Ovary (tissue), 9 donors: ENCODE measurements around the gene FOCAD. TPM values are rescaled to one million over a fixed set of nuclear protein-coding genes. Genes with fewer than 3 reads are reported as not detected.

Source experiments
- DNase-seq, 5 donors: peaks; one replicate each; pipeline ENCODE4 v3.0.0-alpha.2; 2019 to 2020
- H3K27ac ChIP-seq, 2 donors: fragments of 200-600 bp; one replicate each; pipeline versions ENCODE4 v1.5.1 to v1.8.0; 2019 to 2022
- H3K27me3 ChIP-seq: fragments of 200-600 bp; one replicate; pipeline ENCODE4 v1.8.0; 2022
- H3K36me3 ChIP-seq: fragments of 200-600 bp; sonication (generic); one replicate; pipeline ENCODE4 v1.5.1; 2019
- H3K4me1 ChIP-seq: one replicate; pipeline ENCODE4 v1.8.1; 2013; ENCODE audit warnings: mild to moderate bottlenecking, moderate library complexity; ENCODE audit not compliant: insufficient read depth
- H3K4me3 ChIP-seq: fragments of 200-600 bp; sonication (generic); one replicate; pipeline ENCODE4 v1.5.1; 2017
- H3K9me3 ChIP-seq, 2 donors: fragments of 200-600 bp in 1 of 2; sonication (generic) in 1 of 2; one replicate each; pipeline versions ENCODE4 v1.5.1 to v1.8.1; 2013 to 2019; ENCODE audit warnings: mild to moderate bottlenecking in 1 of 2, moderate library complexity in 1 of 2
- EP300 ChIP-seq: sonication (generic); formaldehyde crosslinking; IDR thresholded peaks from one replicate; pipeline ENCODE4 v1.6.1; 2017; ENCODE audit warnings: antibody characterized with exemption
- POLR2A ChIP-seq: fragments of 450-650 bp; IDR thresholded peaks from one replicate; pipeline ENCODE4 v1.6.1; 2017; ENCODE audit warnings: antibody characterized with exemption, mild to moderate bottlenecking, moderate library complexity
- WGBS, 3 donors: extraction: QIAGEN DNeasy Blood & Tissue Kit in 1 of 3; methylation state at CpG; one replicate each; pipeline versions ENCODE4 v1.1.5 to v1.1.7; 2013 to 2017; 5-methylcytosine and 5-hydroxymethylcytosine counted together
- intact Hi-C, 4 donors: fragments of 100-400 bp; cut with DNase I; formaldehyde crosslinking; loops; one replicate each; pipeline versions ENCODE4 v1.11.0 to v1.15.1; 2022 to 2023
- polyA plus RNA-seq, 2 donors: library from polyadenylated mRNA; stranded (reverse); fragments of 200-250 nt in 1 of 2; fragments of 350-450 nt in 1 of 2; fragmentation: Illumina TruSeq in 1 of 2; extraction: RNeasy Lipid Tissue Mini Kit (QIAGEN cat#74804) in 1 of 2; gene quantifications; one replicate each; pipeline ENCODE4 v1.2.3, GENCODE V29; 2013 to 2014
- total RNA-seq, 7 donors: library from RNA; depleted of rRNA in 2 of 7; stranded (reverse); fragments of >200 nt in 2 of 7; fragmentation: NEBNext Ultra II Directional in 3 of 7; extraction: Animal tissue kit (Norgen Biotek cat#: 25700) in 3 of 7; gene quantifications; one replicate each; pipeline versions ENCODE4 v1.1.0 to v1.2.4, GENCODE V29; 2016 to 2023
- TF ChIP-seq, protein P1 (sequence below), 3 donors: fragments of 450-650 bp in 2 of 3; fragments of 200-600 bp in 1 of 3; IDR thresholded peaks; one replicate each; pipeline versions ENCODE4 v1.5.1 to v1.8.0; 2016 to 2022; ENCODE audit warnings: antibody characterized with exemption in 3 of 3, mild to moderate bottlenecking in 1 of 3
- donor health status: DM: no; HTN: no; CAD: no; lungs with moderate emphysema.
- donor health status: DM: no; HTN: no; CAD: no.
- donor health status: Bipolar disorder and iron deficiency.
- donor health status: DM: yes; HTN: yes; CAD: no.
- donor health status: DM: no; HTN: no; CAD: no.
- donor health status: DM: yes; HTN: yes; CAD: no.

Gene FOCAD
- total and polyA plus RNA-seq, 9 donors = 5.4 to 39.2 (median 22.2) TPM

DNA sequence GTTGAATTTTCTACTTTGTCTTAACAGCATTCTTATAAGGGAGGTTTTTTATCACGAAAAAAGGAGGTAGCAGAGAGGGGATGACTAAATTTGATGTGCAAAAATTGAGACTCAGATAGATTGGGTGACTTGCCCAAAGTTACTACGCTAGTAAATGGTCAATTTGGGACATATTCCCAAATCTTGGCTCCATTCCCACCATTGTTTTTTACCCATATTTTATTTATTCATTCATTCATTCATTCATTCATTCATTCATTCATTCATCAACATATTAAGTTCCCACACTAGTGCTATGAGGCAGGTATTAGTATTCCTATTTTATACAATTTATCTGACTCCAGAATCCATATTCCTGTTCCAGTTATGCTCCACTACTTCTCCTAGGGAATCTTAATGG lies 261.8 kb downstream of the FOCAD start:
- WGBS, 3 donors = 95 to 97% (median 96%) methylated on average over 2 of the region's 2 CpGs
- H3K27ac ChIP-seq = no peak overlapping the region
- TF ChIP-seq, protein P1, sequence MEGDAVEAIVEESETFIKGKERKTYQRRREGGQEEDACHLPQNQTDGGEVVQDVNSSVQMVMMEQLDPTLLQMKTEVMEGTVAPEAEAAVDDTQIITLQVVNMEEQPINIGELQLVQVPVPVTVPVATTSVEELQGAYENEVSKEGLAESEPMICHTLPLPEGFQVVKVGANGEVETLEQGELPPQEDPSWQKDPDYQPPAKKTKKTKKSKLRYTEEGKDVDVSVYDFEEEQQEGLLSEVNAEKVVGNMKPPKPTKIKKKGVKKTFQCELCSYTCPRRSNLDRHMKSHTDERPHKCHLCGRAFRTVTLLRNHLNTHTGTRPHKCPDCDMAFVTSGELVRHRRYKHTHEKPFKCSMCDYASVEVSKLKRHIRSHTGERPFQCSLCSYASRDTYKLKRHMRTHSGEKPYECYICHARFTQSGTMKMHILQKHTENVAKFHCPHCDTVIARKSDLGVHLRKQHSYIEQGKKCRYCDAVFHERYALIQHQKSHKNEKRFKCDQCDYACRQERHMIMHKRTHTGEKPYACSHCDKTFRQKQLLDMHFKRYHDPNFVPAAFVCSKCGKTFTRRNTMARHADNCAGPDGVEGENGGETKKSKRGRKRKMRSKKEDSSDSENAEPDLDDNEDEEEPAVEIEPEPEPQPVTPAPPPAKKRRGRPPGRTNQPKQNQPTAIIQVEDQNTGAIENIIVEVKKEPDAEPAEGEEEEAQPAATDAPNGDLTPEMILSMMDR (IDR thresholded peaks at IDR 0.05) = no peak
- TF ChIP-seq POLR2A = no peak
- no peak for TF ChIP-seq EP300
- H3K4me3 ChIP-seq = no peak overlapping the region
- no peaks in the 10 kb centered on the region for H3K4me1 ChIP-seq
- no peaks in the 10 kb centered on the region for H3K36me3 ChIP-seq
- no peaks in the 10 kb centered on the region for H3K9me3 ChIP-seq
- no peak for DNase-seq
- no peaks in the 10 kb centered on the region for H3K27me3 ChIP-seq
- intact Hi-C loops = loop anchor here in 1 of 4 donors (10.0 kb wide), 1 partner anchor 321 kb away; the partner anchor contains the start of gene MLLT3

DNA sequence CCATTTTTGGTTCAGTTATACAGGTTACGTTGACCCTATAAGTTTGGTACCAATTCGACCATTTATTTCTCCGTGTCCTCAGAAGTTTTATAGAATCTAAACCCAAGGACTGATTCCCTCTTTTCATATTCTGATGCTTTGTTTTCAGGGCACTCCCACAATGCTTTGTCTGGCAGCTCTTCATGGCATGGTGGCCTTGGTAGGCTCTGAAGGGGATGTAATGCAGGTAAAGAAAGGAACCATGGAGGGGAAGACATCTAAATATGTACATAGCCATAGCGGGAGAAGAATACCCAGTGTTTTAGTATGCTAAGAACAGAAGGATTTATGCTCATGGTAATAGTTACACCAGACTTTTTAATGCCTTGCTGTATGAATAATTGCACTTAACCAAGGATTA lies 264.6 kb downstream of the FOCAD start:
- Histone ChIP-seq H3K27me3 (no peaks in the 10 kb centered on the region), H3K4me1 (no peaks in the 10 kb centered on the region), H3K9me3 (no peaks in the 10 kb centered on the region), H3K4me3 (no peak overlapping the region), H3K36me3 (no peaks in the 10 kb centered on the region), H3K27ac (no peak overlapping the region)
- no peak for DNase-seq
- WGBS, 3 donors = 82 to 87% (median 82%) methylated on average over 4 of the region's 4 CpGs
- intact Hi-C loops = loop anchor here in 1 of 4 donors (10.0 kb wide), 1 partner anchor 324 kb away; the partner anchor contains the start of gene MLLT3
- TF ChIP-seq POLR2A (no peak), EP300 (no peak)
- TF ChIP-seq, protein P1 (IDR thresholded peaks at IDR 0.05) = no peak

DNA sequence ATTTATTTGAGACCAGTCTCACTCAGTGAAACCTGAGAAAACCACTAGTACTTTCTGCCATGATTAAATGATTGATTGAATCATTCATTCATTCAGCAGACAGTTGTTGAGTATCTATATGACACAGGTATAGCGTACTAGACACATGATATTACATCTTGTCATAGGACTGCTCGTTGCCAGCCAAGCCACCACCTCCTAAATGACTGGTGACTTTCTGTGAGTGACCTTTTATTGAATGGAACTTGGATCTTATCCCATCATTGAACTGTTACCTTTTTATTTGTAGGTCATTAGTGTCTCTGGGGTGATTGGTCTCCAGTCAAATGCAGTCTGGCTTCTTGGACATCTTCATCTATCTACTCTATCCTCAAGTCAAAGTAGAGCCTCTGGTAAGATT lies 266.6 kb downstream of the FOCAD start:
- H3K27me3 ChIP-seq = no peaks in the 10 kb centered on the region
- H3K36me3 ChIP-seq = no peaks in the 10 kb centered on the region
- WGBS, 3 donors = 92 to 99% (median 97%) methylated on average over 2 of the region's 2 CpGs
- intact Hi-C loops = no loop called here
- no peaks in the 10 kb centered on the region for H3K4me1 ChIP-seq
- H3K27ac ChIP-seq = no peak overlapping the region
- H3K4me3 ChIP-seq = no peak overlapping the region
- DNase-seq = no peak
- TF ChIP-seq EP300 (no peak), POLR2A (no peak)
- TF ChIP-seq, protein P1 (IDR thresholded peaks at IDR 0.05) = no peak
- H3K9me3 ChIP-seq = no peaks in the 10 kb centered on the region

DNA sequence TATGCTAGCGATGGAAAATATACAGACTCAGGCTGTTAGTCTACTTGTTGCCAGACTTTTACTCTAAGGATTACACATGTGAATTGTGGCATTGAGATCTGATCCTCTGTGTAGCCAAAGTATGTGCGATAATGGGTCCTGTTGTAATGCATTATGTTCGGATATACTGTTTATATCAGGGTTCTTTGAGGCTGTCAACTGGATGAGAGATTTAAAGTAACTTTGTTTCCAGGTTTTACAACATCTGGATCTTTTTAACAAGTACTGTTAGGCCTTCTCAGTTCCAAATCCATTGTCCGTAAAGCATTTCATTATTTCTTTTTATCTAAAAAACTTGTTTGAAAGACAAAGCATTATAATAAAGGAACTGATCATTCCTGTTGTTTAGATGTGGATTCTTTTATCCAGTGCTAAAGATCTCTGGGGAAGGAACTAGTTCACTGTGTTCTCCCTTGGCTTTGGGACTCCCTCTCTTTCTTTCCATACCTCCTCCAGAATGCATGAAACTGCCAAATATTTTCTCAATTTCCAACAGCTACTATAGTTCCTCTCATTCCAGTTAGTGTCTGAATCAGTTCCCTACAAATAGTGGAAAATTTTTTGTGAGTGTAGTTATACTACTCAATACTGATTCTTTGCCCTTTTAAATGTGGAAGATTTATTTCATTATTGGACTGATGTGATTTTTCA lies 278.6 kb downstream of the FOCAD start:
- TF ChIP-seq POLR2A (no peak), EP300 (no peak)
- TF ChIP-seq, protein P1 (IDR thresholded peaks at IDR 0.05) = no peak
- intact Hi-C loops = no loop called here
- Histone ChIP-seq H3K27me3 (no peaks in the 10 kb centered on the region), H3K36me3 (no peaks in the 10 kb centered on the region), H3K4me3 (no peak overlapping the region), H3K9me3 (no peaks in the 10 kb centered on the region), H3K4me1 (no peaks in the 10 kb centered on the region), H3K27ac (no peak overlapping the region)
- no peak for DNase-seq
- 58 to 87% (median 80%) methylated on average over 4 of the region's 4 CpGs for WGBS, 3 donors
